ENCODE measurements around the gene PRDX6.
"Not testable (repeated sequence)": the region's sequence is repeated elsewhere in the genome, so short reads cannot be mapped to it uniquely, and the experiment has no call there.

The PRDX6 gene

DNA sequence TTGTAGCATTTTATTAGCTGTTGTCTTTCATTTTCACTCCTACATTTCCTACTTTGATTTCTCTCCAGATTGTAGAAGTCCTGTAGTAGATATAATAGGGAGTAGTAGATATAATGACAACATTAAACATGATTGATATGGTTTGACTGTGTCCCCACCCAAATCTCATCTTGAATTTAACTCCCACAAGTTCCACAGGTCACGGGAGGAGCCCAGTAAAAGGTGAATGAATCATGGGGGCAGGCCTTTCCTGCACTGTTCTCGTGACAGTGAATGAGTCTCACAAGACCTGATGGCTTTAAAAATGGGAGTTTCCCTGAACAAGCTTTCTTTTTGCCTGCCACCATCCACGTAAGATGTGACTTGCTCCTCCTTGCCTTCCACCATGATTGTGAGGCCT, 7.5 kb upstream of the PRDX6 start:
- DNase-seq (ENCODE audit: low spot score) = no peak

DNA sequence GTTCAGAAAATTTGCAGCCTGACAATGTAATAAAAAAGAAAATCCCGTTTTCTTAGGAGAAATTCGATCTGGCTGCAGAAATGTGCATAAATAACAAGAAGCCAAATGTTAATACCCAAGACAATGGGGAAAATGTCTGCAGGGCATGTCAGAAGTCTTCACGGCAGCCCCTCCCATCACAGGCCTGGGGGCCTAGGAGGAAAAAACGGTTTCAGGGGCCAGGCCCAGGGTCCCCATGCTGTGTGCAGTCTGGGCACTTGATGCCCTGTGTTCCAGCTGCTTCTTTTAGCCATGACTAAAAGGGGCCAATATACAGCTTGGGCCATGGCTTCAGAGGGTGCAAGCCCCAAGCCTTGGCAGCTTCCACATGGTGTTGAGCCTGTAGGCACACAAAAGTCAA, 6.5 kb upstream of the PRDX6 start:
- no peak for DNase-seq (ENCODE audit: low spot score)

DNA sequence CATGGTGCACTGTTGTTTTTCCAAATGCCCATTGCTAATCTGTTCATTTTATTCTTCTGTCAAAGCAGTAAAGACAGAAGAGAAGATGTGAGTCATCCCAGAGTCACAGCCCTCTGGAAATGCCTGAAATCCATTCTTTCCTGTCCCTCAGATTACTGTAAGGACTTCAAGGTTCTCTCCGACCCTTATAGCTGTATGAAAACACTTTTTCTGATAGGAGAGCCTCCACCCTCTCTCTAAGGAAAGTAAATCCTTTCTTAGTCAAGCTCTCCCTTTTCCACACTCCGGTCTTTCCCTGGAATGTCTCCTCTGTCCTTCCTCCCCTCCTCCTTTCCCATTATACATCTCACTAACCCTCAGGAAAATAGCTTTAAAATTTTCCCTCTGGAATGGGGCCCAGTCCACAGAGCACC, 3.5 kb upstream of the PRDX6 start:
- no peak for DNase-seq (ENCODE audit: low spot score)

DNA sequence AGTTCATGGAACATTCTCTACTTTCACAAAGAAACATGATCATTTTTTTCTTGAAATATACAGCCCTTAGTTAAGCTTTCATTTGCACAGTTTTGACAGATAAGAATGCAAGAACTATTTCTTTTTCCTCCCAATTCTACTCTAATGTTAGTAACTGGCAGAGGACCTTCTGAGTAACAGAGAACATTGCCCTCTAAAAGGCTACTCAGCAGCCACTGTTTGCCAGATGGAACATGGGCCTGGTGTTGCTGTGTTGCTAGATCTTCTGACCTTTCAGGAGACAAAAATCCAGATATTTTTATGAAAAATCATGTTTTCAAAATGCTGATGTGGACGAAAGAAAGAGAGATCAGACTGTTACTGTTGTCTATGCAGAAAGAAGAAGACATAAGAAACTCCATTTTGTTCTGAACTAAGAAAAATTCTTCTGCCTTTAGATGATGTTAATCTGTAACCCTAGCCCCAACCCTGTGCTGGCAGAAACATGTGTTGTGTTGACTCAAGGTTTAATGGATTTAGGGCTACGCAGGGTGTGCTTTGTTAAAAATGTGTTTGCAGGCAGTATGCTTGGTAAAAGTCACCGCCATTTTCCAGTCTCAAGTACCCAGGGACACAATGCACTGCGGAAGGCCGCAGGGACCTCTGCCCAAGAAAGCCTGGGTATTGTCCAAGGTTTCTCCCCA, 2.9 kb upstream of the PRDX6 start:
- no peak for DNase-seq (ENCODE audit: low spot score)

DNA sequence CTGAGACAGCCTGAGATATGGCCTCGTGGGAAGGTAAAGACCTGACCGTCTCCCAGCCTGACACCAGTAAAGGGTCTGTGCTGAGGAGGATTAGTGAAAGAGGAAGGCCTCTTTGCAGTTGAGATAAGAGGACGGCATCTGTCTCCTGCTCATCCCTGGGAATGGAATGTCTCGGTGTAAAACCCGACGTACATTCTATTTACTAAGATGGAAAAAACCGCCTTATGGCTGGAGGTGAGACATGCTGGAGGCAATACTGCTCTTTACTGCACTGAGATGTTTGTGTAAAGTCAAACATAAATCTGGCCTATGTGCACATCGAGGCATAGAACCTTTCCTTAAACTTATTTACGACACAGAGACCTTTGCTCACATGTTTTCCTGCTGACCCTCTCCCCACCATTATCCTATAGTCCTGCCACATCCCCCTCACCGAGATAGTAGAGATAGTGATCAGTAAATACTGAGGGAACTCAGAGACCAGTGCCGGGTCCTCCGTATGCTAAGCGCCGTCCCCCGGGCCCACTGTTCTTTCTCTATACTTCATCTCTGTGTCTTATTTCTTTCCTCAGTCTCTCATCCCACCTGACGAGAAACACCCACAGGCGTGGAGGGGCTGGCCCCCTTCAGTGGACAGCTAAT, 2.2 kb upstream of the PRDX6 start:
- not testable (repeated sequence) for DNase-seq (ENCODE audit: low spot score)

DNA sequence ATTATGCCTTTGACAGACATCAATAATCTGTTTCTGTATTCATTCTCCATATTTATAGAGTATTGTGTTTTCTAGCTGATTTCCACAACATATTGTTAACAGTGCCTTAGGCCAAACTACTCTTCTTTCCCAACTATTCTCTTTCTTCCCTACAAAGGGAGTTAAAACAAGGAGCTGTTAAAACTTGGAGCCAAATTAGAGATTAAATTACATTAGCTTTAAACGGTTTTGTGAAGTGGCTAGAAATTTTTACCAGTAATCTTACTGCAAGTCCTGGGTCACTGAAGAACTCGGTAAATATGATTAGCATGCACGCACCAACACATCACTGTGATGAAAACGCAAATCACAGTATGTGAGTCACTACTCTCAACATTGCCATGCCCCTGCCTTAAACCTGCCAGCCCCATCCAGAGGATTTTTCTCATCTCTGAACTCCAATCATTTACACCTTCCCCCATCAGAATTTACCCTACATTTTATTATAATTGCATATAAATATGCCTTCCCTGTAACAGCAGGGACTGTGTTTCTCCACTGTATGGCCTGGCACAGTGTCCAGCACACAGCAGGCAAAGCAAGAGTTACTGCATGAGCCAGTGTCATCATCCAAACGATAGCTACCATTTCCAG, 1.5 kb upstream of the PRDX6 start:
- no peak for DNase-seq (ENCODE audit: low spot score)

DNA sequence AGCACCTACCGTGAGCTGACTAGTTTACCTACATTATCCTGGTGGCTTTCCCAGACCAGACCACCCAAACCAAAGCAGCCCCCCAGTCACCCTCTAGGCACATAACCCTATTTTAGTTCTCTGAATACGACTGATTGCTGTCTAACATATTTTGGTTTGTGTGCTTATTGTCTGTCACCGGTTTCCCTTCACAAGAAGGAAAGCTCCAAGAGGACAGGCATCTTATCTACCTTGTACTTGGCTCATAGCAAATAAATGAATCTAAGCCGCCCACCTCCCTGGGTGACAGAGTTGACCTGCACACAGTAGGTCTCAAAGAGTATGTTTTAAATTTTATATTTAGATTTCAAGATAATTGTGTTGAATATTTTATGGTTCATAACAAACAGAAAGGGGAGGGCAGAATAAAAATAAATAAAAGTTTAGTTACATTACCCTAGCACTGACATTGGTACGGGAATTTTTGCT, 904 bp upstream of the PRDX6 start:
- DNase-seq (ENCODE audit: low spot score) = no peak

DNA sequence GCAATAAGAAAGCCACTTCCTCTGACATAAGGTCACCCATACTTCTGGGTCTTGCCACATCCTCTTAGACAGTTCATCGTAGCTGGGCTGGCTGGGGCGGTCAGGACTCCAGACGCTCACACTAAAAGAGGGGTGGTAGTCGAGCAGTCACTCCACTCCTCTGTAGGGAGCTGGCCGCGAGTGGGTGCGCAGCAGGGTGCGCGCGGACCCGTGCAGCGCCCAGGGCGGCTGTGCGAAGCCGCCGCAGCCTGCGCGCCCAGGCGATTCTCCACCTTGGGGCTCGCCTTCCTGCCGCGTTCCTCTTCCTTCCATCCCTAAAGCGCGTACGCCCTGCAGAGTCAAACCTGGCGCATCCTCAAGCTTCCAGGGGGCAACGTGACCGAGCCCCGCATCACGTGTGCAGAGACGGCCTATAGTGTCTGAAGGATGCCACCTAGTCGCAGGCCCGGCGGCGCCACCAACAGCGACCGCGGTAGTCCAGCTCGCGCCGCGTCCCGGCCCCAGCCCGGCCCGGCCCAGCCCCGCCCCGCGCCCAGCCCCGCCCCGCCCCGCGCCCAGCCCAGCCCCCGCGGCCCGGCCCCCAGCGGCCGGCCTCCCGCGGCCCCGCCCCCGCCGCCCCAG, 360 bp upstream of the PRDX6 start:
- peak; percentile 94 for DNase-seq (ENCODE audit: low spot score)

DNA sequence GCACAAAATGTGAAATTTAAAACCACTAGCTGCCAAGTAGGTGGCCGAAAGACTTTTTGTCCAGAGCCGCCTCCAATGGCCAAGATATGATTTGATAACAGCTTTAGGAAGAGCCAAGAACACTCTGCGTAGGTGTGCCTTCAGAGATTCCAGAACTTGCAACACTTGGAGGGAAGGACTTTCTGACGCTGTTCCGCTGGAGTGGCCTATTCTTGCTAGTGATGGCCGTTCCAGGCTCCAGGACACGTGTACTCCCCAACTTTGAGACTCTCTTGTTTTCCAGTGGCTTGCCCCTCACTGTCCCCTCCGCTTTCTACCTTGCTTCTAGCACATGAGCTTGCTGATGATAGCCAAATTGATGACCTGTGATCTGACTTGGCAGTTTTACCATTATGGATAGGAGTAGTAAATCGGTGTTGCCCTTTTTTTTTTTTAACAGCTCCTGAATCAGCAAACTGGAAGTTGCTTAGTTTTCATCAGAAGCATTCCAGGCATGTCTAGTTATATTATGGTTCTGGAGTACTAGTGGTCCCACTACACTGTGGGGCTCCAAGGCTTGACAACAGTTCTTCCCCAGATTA, 1.0 kb downstream of the PRDX6 start:
- peak; percentile 54 for DNase-seq (ENCODE audit: low spot score)

DNA sequence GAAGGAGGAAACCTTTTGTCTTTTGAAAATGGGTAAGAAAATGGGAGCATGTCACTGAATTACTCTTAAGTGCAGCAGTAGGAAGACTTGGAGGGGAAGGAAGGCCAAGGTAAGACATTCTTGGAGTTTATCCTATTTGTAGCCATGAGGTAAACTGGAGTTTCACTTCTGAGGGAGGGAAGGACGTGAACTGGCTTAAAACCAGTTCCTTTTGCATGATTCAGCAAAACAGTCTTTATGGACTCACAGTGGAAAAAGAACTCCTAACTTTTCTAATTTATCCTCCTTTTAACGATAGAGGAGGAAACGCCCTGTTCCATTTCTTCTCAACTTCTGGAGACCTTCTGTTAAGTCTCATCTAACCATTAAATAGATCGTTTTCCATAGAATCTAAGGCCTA, 2.5 kb downstream of the PRDX6 start:
- no peak for DNase-seq (ENCODE audit: low spot score)

DNA sequence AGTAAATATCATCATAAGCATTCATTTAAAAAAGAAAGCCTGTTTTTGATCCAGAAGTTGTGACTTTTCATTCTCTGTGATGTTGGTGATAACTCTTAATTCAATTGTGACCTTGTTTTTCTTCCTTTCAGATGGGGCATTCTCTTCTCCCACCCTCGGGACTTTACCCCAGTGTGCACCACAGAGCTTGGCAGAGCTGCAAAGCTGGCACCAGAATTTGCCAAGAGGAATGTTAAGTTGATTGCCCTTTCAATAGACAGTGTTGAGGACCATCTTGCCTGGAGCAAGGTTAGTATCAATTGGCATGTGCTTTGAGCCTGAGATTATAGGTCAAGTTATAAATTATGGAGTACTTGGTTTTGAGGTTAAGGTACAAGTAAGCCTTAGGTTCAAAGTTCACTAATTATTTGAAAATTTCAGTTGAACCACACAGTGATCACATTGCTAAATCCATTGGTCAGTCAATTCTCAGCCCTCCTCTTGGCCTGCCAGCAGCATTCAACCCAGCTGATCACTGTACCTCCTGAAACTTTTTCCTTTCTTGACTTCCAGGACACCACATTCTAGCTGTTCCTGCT, 4.1 kb downstream of the PRDX6 start:
- no peak for DNase-seq (ENCODE audit: low spot score)

DNA sequence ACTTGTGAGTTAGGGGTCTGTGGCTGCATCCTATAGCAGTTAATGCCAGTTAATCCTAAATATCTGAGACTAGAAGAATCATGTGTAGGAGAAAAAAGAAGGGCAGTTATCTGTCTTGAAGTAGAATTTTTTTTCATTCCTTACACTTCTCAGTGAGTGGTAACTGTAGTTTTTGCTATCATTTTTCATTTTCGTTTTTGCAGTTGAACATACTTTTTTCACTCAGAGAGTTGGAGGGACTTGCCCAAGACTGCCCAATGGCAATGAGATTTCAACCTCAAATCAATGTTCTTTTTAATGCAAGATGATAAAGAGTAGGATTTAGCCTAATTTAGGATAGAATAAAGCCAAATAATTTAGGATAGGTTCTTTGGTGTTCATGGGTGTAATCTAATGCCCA, 5.5 kb downstream of the PRDX6 start:
- no peak for DNase-seq (ENCODE audit: low spot score)

DNA sequence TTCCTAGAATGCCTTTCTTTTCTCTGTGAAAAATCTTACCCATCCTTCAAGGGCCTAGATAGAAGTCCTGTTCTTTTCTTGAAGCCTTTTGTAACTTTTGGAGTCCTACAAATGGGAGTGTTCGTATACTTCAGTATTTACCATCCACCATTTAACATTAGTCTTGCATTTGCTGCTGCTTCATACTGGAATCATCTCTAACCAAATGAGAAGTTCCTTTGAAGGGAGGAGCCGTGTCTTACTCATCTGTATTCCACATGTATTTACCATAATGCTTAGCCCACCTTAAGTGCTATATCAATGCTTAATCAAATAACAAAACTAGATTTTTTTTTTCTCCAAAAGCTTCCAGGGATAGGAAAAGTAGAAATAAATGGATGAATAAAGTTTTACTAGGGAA, 7.1 kb downstream of the PRDX6 start:
- DNase-seq (ENCODE audit: low spot score) = no peak

DNA sequence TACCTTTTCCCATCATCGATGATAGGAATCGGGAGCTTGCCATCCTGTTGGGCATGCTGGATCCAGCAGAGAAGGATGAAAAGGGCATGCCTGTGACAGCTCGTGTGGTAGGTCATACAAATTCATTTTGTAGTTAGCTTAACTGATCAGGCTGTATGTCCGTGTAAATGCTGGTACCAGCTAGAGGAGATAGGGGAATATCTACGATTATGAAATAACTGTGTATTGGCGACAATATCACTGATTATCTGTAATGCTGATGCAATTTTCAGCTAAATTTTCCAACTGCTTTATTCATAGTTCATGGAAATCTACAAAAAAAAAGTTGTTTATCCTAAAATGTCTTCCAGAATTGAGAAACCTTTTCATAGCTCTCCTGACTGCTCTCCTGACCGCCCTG, 8.3 kb downstream of the PRDX6 start:
- no peak for DNase-seq (ENCODE audit: low spot score)

DNA sequence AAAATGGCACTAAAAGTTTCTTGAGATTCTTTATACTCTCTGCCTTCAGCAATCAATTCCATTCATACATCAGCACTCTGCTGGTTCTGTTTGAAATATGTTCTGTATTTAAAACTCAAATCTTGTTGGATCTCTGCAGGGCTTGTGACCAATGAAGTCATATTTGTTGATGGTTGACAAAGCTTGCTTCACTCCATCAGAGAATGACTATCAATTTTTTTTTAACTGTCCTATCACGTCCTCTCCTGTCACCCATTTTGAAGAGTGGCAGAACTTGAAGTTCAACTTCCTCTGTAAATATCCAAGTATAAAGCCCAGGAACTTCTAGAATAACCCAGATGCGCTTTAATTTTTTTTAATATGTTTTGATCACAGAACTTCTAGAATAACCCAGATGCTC, 10.9 kb downstream of the PRDX6 start:
- no peak for DNase-seq (ENCODE audit: low spot score)

DNA sequence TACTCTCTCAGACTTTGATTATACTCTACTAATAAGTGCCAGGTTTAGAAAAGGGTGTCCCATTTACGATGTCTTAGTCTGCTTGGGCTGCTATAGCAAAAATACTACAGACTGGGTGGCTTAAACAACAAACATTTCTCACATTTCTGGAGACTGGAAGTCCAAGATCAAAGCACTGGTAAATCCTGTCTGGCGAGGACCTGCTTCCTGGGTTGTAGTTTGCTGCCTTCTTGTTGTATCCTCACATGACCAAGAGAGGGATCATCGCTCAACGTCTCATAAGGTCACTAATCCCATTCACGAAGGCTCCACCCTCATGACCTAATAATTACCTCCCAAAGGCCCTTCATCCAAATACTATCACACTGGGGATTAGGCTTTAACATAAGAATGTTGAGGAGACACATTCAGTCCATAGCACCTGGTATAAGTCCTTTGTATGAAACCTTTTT, 12.0 kb downstream of the PRDX6 start:
- DNase-seq (ENCODE audit: low spot score) = no peak

DNA sequence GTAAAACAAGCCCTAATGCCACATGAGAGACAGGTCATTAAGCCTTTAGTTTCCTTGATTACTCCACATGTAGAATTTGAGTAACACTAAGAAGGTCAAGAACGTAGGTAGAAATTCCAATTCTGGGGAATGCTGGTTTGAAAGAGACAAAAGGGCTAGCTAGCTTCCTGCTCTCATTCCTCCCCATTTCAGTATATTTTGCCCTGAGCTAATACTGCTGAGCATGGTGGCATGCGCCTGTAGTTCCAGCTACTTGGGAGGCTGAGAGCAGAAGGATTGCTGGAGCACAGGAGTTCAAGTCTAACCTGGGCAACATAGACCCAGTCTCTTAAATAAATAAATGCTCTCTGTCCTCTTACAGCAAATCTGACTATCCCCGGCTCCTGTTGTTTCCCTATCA, 12.8 kb downstream of the PRDX6 start:
- no peak for DNase-seq (ENCODE audit: low spot score)

DNA sequence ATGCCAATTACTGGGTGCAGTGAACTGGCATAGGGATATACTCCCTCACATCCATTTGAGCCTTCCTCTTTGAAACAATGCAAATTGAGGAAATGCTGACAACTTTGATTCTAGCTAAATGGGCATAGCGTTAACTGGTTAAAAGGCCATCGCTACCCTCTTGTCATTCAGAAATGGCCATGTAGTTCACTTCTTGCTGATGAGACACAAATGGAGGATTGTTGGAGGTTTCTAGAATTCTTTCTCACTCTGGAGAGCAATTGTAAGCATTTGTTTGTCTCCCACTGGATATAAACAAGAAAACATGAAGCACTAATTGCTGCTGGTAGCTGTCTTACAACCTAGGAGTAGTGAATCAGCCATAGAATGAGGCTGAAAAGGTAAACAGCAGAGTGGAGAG, 14.4 kb downstream of the PRDX6 start:
- DNase-seq (ENCODE audit: low spot score) = no peak

DNA sequence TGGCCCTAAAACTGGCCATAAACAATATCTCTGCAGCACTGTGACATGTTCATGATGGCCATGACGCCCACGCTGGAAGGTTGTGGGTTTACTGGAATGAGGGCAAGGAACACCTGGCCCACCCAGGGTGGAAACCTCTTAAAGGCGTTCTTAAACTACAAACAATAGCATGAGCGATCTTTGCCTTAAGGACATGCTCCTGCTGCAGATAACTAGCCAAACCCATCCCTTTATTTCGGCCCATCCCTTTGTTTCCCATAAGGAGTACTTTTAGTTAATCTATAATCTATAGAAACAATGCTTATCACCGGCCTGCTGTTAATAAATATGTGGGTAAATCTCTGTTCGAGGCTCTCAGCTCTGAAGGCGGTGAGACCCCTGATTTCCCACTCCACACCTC, 16.0 kb downstream of the PRDX6 start:
- DNase-seq (ENCODE audit: low spot score) = not testable (repeated sequence)

DNA sequence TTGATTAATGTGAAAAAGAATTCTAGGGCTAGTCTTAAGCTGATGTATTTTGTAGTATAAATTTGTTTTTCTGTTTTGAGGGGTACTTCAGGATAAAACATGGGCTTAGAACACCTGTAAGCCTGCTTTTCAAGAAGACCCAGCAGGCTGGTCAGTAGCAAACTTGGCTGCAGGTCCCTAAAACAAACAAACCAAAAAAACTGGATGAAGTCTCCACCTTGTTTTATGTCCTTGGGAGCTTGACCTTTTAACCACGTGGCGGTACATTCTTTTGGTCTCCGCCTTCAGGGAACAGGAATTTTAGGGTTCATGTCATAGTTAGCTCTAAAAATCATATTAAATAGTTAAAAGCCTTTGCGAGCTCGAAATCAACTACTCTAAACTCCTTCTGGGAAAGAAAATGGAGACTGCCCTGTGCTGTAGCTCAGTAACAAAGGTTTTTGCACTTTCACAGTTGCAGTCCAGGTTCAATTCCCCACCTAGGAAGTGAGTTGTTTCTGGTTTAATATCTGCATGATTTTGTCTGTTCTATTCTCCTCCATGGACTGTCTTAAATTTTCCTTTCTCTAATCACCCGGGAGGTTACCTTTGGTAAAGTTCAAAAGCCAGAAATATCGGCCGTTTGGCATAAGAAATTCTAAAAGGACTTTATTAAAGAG, 18.6 kb downstream of the PRDX6 start:
- no peak for DNase-seq (ENCODE audit: low spot score)

DNA sequence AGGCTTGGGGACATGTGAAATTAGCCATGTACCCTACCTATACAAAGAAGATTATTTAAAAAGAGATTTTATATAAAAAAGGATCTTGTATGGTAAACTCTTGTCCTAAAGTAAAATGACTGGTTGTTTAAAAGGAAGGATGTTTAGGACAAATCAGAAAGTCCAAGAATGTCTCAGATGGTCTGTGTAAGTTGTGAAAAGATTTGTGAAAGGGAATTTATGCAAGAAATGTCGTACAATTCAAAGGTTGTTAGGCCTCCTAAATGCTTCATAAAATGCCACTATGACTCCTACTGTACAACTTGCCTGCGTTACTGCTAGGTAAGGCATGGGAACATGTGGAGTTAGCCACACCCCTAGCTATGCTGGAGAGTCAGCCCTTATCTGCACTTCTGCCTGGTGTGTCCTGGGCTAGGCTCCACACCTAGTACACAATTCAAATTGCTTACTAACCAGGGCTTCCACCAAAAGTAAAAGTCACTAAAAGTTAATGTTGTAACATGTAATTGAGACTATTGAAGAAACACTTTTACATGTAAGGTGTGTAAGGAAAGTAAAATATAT, 19.7 kb downstream of the PRDX6 start:
- no peak for DNase-seq (ENCODE audit: low spot score)
